Activated naive CD4-positive, alpha-beta T cell treated with anti-CD3 and anti-CD28 coated beads, Interleukin-2, amount 50 U/mL, for 16 hours (primary cell): ENCODE measurements around the gene ZNF362.
"Not testable (repeated sequence)": the region's sequence is repeated elsewhere in the genome, so short reads cannot be mapped to it uniquely, and the experiment has no call there.

Experiments used
- DNase-seq: peaks from one replicate; pipeline ENCODE4 v3.0.0-alpha.2; 2020

Gene ZNF362

GRCh38 chr1:33256471-33257206 is at the start of gene ZNF362:
Gene ZNF362 (plus strand): TSS chr1:33256492. CDS start chr1:33270575, 14,083 bp downstream.
- peak; percentile 74 for DNase-seq

- no peak for DNase-seq
Observed at GRCh38 chr1:33211972-33212371, 44.3 kb upstream of the ZNF362 start.

DNA sequence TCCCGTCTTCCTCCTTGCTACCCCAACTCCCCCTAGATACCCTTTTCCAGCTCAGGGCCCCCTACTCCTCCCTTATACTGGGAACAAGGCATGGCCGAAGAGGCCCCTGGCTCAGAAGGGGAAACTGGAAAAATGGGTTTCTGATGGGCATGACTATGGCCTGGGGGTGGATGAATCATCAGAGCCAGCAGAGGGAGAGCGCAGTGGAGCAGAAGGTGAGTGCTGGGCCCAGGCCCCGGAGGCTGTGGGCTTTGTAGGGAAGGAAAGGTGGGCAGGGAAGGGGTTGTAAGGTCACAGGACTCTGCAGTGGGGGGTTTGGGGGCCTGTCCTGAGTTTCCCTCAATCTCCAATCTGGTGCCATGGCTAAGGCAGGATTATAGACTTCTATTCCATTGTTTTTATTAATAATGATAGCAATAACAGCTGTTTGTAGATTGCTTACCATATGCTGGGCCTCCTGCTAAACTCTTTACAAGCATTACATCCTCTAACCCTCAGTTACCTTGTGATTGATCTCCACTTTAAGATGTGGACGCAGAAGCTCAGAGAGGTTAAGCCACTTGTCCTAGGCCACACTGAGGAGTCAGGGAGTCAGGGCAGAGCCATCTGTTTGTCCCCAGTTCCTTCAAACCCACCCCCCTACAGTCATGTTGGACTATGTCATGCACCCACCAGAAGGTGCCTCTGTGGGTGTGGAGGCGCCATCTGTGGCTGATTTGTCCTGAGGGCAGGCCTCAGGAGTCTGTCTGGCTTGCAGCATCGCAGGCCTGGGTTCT is 36.2 kb upstream of the ZNF362 start:
- DNase-seq = no peak

GRCh38 chr1:33220676-33221384 is 35.5 kb upstream of the ZNF362 start:
- no peak for DNase-seq

DNA sequence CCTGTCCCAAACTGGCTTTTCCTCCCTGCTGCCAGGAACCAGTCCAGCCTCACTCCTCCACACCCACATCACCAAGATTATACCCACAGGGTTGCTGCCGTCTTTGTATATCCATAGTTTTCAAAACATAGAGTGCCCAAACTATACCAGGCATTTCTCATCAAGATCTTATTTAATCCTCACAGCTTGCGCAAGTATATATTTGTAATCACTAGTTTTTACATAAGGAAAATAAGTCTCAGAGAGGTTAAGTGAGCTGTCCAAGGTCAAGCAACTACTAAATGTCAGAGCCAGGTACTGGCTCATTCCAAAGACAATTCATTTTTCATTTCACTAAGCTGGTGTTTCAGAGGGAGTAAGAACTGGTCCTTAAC is 34.9 kb upstream of the ZNF362 start:
- no peak for DNase-seq

GRCh38 chr1:33222381-33222780 is 33.9 kb upstream of the ZNF362 start:
- no peak for DNase-seq

- no peak for DNase-seq
Observed at GRCh38 chr1:33224166-33224707, 32.1 kb upstream of the ZNF362 start.

DNA sequence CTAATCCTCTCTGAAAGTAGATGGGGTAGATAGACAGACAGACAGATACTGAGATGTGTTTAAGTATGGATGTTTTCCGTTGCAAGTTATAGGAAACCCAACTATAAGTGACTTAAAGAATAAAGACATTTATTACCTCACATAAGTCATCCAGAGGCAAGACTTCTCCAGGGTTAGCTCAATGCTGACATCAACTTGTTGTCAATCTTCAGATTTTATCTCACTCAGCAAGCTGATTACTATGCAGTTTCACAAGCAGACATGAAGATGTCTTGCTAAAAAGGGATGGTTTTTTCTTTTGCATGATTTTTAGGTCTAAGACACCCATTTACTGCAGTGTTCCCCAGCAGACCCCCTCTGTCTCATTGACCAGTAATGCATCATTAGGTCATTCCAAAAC is 30.7 kb upstream of the ZNF362 start:
- no peak for DNase-seq

DNA sequence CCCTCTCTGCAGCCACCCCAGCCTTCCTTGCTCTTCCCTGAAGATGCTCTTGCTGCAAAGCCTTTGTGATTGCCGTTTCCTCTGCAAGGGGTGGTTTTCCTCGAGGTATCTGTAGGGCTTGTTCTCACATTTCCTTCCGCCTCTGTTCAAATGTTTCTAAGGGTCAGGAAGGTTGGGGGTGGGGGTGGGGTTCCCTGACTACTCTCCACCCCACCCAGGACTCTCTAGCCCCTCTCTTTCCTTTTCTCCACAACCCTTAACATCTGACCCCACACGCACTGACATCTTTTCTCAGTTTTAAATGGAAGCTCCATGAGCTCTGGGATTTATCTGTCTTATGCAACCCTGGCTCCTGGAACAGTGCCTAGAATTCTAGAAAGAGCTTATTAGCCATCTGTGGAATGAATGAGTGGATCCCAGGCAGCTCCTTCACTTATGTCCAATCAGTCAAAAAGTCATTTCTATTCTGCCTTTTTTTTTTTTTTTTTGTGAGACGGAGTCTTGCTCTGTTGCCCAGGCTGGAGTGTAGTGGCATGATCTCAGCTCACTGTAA is 27.3 kb upstream of the ZNF362 start:
- DNase-seq = no peak

GRCh38 chr1:33231166-33231565 is 25.1 kb upstream of the ZNF362 start:
- DNase-seq = no peak

- no peak for DNase-seq
Observed at GRCh38 chr1:33232716-33233115, 23.6 kb upstream of the ZNF362 start.

- DNase-seq = no peak
Observed at GRCh38 chr1:33234131-33234530, 22.2 kb upstream of the ZNF362 start.

GRCh38 chr1:33234588-33234990 is 21.7 kb upstream of the ZNF362 start:
- DNase-seq = no peak

DNA sequence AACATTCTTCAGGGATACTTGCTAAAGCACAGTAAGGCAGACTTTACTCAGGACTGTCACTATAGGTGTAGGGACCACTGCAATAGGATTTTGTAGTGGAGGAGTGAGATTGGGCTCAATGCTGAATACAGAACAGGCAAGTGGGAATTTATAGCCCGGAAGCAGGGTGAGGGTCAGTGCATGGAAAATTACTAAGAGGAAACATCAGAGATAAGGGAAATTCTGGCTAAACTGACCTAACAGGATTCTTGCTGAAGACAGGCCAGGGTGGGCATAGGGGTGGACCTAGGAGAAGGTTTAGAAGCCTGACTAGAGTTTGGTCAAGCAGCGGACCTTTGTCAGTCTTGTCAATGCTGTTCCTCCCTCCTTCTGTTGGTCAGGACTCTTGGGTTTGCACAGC is 20.8 kb upstream of the ZNF362 start:
- no peak for DNase-seq

- no peak for DNase-seq
Observed at GRCh38 chr1:33236498-33236897, 19.8 kb upstream of the ZNF362 start.

- DNase-seq = no peak
Observed at GRCh38 chr1:33237579-33237978, 18.7 kb upstream of the ZNF362 start.

- DNase-seq = not testable (repeated sequence)
Observed at GRCh38 chr1:33238194-33238724, 18.0 kb upstream of the ZNF362 start.

GRCh38 chr1:33239410-33239809 is 16.9 kb upstream of the ZNF362 start:
- not testable (repeated sequence) for DNase-seq

DNA sequence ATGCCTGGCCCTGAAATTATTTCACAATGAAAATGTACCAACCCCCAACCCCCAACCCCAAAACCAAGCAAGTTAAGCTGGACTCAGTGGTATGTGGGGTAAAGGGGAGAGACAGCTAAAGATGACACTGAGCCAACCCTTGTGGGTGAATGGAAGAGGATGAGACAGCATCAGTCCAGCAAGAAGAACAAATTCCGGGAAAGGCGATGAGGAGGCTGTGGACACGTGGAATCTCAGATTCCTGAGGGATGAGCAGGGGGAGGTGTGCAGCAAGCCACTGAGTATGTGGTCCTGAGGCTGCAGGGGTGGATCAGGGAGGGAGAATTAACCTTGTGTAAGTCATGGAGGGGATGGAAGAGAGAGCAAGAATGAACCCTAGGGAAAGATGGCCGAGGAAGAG is 14.4 kb upstream of the ZNF362 start:
- DNase-seq = no peak

DNA sequence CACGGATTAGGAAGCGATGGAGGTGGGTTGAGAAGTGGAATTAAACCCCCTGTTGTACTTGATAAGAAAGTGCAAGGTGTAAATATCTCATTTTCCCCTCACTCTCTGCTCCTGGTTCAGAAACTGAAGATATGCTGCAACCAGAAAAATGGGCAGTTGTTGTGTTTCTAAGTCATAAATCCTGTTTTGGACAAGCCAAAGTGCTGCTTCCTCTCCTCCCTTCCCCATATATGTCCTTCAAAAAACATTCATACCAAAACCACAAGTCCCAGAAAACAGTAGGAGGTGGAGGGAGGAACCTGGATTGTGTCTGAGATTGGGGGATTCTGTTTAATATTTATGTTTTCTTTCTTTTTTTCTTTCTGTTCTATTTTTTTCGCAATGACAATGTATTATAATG is 13.6 kb upstream of the ZNF362 start:
- DNase-seq = no peak

DNA sequence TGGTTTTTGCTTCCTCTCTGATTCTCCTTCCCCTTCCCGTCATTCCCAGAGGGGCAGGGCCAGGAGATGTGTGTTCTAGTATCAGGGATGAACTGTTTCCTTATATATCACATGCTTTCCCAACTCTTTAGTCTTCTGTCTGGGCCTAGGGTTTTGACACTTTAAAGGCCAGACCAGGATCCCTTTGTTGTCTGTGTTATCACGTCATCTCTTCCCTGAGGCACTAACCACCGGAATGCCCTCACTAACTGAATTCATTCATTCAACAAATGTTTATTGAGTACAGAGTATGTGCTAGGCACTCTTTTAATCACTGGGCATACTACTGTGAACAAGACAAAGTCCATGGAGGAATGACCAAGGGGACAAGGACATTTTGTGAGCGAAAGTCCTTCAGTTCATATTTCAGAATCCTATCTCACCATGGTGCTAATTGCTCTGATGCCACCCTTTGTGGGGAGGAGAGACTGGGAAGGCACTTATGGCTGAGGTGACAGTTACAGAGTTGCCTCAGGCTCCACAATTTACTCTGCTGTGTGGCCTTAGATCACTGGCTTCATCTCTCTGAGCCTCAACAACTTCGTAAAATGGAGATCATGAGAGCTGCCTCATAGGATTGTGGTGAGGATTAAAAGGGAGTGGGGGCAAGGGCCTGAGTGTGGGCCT is 12.0 kb upstream of the ZNF362 start:
- DNase-seq = no peak

DNA sequence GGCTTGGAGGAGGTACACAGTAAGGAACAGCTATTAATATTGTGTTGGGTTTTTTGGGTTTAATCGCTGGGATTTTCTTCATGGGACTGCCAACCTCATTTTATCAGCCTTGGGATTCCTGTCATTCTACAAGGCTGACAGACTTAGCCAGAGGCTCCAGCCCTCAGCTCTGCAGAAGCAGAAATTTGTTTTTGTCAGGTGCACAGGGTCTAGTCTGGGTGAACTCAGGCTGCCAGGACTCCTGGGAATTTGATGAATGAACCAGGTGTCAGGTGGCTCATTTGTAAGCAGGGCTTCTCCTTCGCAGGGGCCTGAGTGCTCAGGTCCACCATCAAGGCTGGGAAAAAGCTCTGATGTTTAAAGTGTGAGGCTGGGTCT is 11.5 kb upstream of the ZNF362 start:
- DNase-seq = no peak
